T-helper 17 cell (primary cell): Measurements from ENCODE around the gene FOXO6. TPM values are rescaled to one million over a fixed set of nuclear protein-coding genes. Genes with fewer than 3 reads are reported as not detected.

Experiments used
- ATAC-seq: fragments of 150-1000 bp; cut with Tn5 transposase; 2 replicates; pipeline ENCODE4 v1.10.0; 2021; ENCODE audit warnings: mild to moderate bottlenecking, moderate library complexity
- DNase-seq, 3 donors: peaks; one replicate each; pipeline versions ENCODE4 v3.0.0 to v3.0.0-alpha.2; 2020 to 2021
- H3K9me3 ChIP-seq: one replicate; pipeline ENCODE4 v1.7.0; 2013; ENCODE audit warnings: low read length, mild to moderate bottlenecking; ENCODE audit not compliant: control insufficient read depth, poor library complexity, severe bottlenecking
- H3K27ac Mint-ChIP-seq: one replicate; pipeline ENCODE4 v1.8.0; 2022; ENCODE audit warnings: mild to moderate bottlenecking, moderate library complexity, mixed read lengths
- H3K27me3 Mint-ChIP-seq: one replicate; pipeline ENCODE4 v1.8.0; 2022; ENCODE audit warnings: mixed read lengths
- H3K36me3 Mint-ChIP-seq: one replicate; pipeline ENCODE4 v1.8.0; 2022; ENCODE audit warnings: low read depth, mixed read lengths
- H3K4me1 Mint-ChIP-seq: one replicate; pipeline ENCODE4 v1.8.0; 2022; ENCODE audit warnings: mild to moderate bottlenecking, mixed read lengths
- H3K4me3 Mint-ChIP-seq: one replicate; pipeline ENCODE4 v1.8.0; 2022; ENCODE audit warnings: mild to moderate bottlenecking, moderate library complexity, mixed read lengths
- total RNA-seq, 4 donors: library from RNA in 2 of 4; stranded (reverse) in 2 of 4; gene quantifications; one replicate each; pipeline ENCODE4 v1.2.3 and lab custom pipeline; 2022 to 2026

FOXO6 gene
- total RNA-seq, 2 donors from 2014 or later, result 0.86 to 1.8 TPM

GRCh38 chr1:41391834-41392527 lies 30.7 kb downstream of the FOXO6 start:
- ATAC-seq (no peak), DNase-seq (no peak)
- H3K36me3 Mint-ChIP-seq, result peaks cover 6% of the 10 kb centered on the region
- no peak overlapping the region for H3K27ac Mint-ChIP-seq
- H3K27me3 Mint-ChIP-seq, result peaks cover 72% of the 10 kb centered on the region
- no peak overlapping the region for H3K4me3 Mint-ChIP-seq
- H3K9me3 ChIP-seq, result no peaks in the 10 kb centered on the region
- peaks cover 5% of the 10 kb centered on the region for H3K4me1 Mint-ChIP-seq

- Mint-ChIP-seq H3K27me3 (peaks cover 67% of the 10 kb centered on the region), H3K36me3 (peaks cover 6% of the 10 kb centered on the region), H3K4me1 (peaks cover 5% of the 10 kb centered on the region), H3K4me3 (no peak overlapping the region), H3K27ac (no peak overlapping the region)
- ATAC-seq (no peak), DNase-seq (no peak)
- H3K9me3 ChIP-seq, result no peaks in the 10 kb centered on the region
Measured at GRCh38 chr1:41392528-41392924, 31.3 kb downstream of the FOXO6 start.

GRCh38 chr1:41393716-41394368 lies 32.6 kb downstream of the FOXO6 start:
- Mint-ChIP-seq H3K4me1 (peaks cover 4% of the 10 kb centered on the region), H3K27ac (no peak overlapping the region), H3K36me3 (peaks cover 6% of the 10 kb centered on the region), H3K4me3 (no peak overlapping the region), H3K27me3 (peaks cover 64% of the 10 kb centered on the region)
- H3K9me3 ChIP-seq, result no peaks in the 10 kb centered on the region
- ATAC-seq (no peak), DNase-seq (no peak)

GRCh38 chr1:41394369-41394744 lies 33.1 kb downstream of the FOXO6 start:
- H3K4me3 Mint-ChIP-seq, result no peak overlapping the region
- no peak for DNase-seq
- peaks cover 4% of the 10 kb centered on the region for H3K4me1 Mint-ChIP-seq
- no peaks in the 10 kb centered on the region for H3K9me3 ChIP-seq
- ATAC-seq, result no peak
- H3K27me3 Mint-ChIP-seq, result peaks cover 63% of the 10 kb centered on the region
- peaks cover 6% of the 10 kb centered on the region for H3K36me3 Mint-ChIP-seq
- no peak overlapping the region for H3K27ac Mint-ChIP-seq

- no peak overlapping the region for H3K4me3 Mint-ChIP-seq
- ATAC-seq, result no peak
- H3K36me3 Mint-ChIP-seq, result peaks cover 6% of the 10 kb centered on the region
- DNase-seq, result no peak
- H3K4me1 Mint-ChIP-seq, result peaks cover 4% of the 10 kb centered on the region
- H3K27ac Mint-ChIP-seq, result no peak overlapping the region
- no peaks in the 10 kb centered on the region for H3K9me3 ChIP-seq
- peaks cover 65% of the 10 kb centered on the region for H3K27me3 Mint-ChIP-seq
Measured at GRCh38 chr1:41394959-41395956, 34.0 kb downstream of the FOXO6 start.

GRCh38 chr1:41396084-41396483 lies 34.9 kb downstream of the FOXO6 start:
- no peak overlapping the region for H3K4me3 Mint-ChIP-seq
- no peak for ATAC-seq
- peaks cover 6% of the 10 kb centered on the region for H3K36me3 Mint-ChIP-seq
- no peak for DNase-seq
- no peak overlapping the region for H3K27ac Mint-ChIP-seq
- no peaks in the 10 kb centered on the region for H3K9me3 ChIP-seq
- H3K27me3 Mint-ChIP-seq, result peaks cover 63% of the 10 kb centered on the region
- H3K4me1 Mint-ChIP-seq, result peaks cover 4% of the 10 kb centered on the region

GRCh38 chr1:41397020-41397419 lies 35.8 kb downstream of the FOXO6 start:
- Mint-ChIP-seq H3K4me3 (no peak overlapping the region), H3K36me3 (peaks cover 6% of the 10 kb centered on the region)
- no peak for ATAC-seq

GRCh38 chr1:41397753-41398330 lies 36.6 kb downstream of the FOXO6 start:
- no peak for ATAC-seq
- H3K27ac Mint-ChIP-seq, result no peak overlapping the region
- H3K4me3 Mint-ChIP-seq, result no peak overlapping the region
- no peak for DNase-seq
- H3K4me1 Mint-ChIP-seq, result peaks cover 4% of the 10 kb centered on the region
- peaks cover 68% of the 10 kb centered on the region for H3K27me3 Mint-ChIP-seq
- H3K36me3 Mint-ChIP-seq, result peaks cover 6% of the 10 kb centered on the region
- no peaks in the 10 kb centered on the region for H3K9me3 ChIP-seq

More at GRCh38 chr1:41397020-41397419, 35.8 kb downstream of the FOXO6 start:
- DNase-seq, result no peak
- H3K9me3 ChIP-seq, result no peaks in the 10 kb centered on the region
- H3K27ac Mint-ChIP-seq, result no peak overlapping the region
- peaks cover 4% of the 10 kb centered on the region for H3K4me1 Mint-ChIP-seq
- H3K27me3 Mint-ChIP-seq, result peaks cover 66% of the 10 kb centered on the region

GRCh38 chr1:41399145-41399795 lies 38.0 kb downstream of the FOXO6 start:
- no peak for ATAC-seq
- H3K27ac Mint-ChIP-seq, result no peak overlapping the region
- no peak for DNase-seq
- no peaks in the 10 kb centered on the region for H3K9me3 ChIP-seq
- peak overlapping the region; percentile 31 for H3K4me3 Mint-ChIP-seq
- H3K36me3 Mint-ChIP-seq, result peaks cover 9% of the 10 kb centered on the region
- H3K4me1 Mint-ChIP-seq, result peaks cover 4% of the 10 kb centered on the region
- H3K27me3 Mint-ChIP-seq, result peaks cover 68% of the 10 kb centered on the region

GRCh38 chr1:41400225-41400624 lies 39.0 kb downstream of the FOXO6 start:
- Mint-ChIP-seq H3K27me3 (peaks cover 64% of the 10 kb centered on the region), H3K36me3 (peaks cover 9% of the 10 kb centered on the region), H3K4me3 (no peak overlapping the region), H3K27ac (no peak overlapping the region), H3K4me1 (peaks cover 4% of the 10 kb centered on the region)
- no peak for ATAC-seq
- DNase-seq, result no peak
- H3K9me3 ChIP-seq, result no peaks in the 10 kb centered on the region

- ATAC-seq (no peak), DNase-seq (no peak)
- Mint-ChIP-seq H3K27ac (no peak overlapping the region), H3K27me3 (peaks cover 61% of the 10 kb centered on the region), H3K36me3 (peaks cover 5% of the 10 kb centered on the region), H3K4me3 (no peak overlapping the region), H3K4me1 (no peaks in the 10 kb centered on the region)
- H3K9me3 ChIP-seq, result no peaks in the 10 kb centered on the region
Measured at GRCh38 chr1:41401899-41402298, 40.7 kb downstream of the FOXO6 start.

GRCh38 chr1:41404308-41404761 lies 43.1 kb downstream of the FOXO6 start:
- H3K27ac Mint-ChIP-seq, result no peak overlapping the region
- DNase-seq, result no peak
- peaks cover 71% of the 10 kb centered on the region for H3K27me3 Mint-ChIP-seq
- no peak overlapping the region for H3K4me3 Mint-ChIP-seq
- no peaks in the 10 kb centered on the region for H3K4me1 Mint-ChIP-seq
- ATAC-seq, result peak; percentile 48
- no peaks in the 10 kb centered on the region for H3K9me3 ChIP-seq
- H3K36me3 Mint-ChIP-seq, result peaks cover 6% of the 10 kb centered on the region
